HG03575 (cell line): ENCODE data around the gene PTPN23.

Experiments used
- ATAC-seq: cut with Tn5 transposase; IDR thresholded peaks from one replicate; pipeline ENCODE4 v1.9.1; 2021; ENCODE audit not compliant: unreplicated experiment, insufficient number of reproducible peaks, low FRiP score; ENCODE audit errors: extremely low read depth

PTPN23 gene

DNA sequence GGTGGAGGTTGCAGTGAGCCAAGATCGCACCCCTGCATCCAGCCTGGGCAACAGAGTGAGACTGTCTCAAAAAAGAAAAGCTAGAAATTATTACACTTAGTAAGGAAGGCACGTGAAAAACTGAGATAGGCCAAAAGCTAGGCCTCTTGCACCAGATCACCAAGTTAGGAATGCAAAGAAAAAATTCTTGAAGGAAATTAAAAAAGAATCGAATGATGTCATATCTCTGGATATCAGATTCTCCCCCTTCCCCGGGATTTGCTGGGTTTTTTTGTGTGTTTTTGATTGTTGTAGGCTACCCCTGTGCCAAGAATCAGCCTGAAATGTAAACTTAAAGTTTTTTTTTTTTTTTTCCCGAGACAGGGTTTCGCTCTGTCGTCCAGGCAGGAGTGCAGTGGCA, 17.4 kb downstream of the PTPN23 start:
- no peak for ATAC-seq

- no peak for ATAC-seq
Measured at GRCh38 chr3:47399016-47399415, 18.2 kb downstream of the PTPN23 start.

DNA sequence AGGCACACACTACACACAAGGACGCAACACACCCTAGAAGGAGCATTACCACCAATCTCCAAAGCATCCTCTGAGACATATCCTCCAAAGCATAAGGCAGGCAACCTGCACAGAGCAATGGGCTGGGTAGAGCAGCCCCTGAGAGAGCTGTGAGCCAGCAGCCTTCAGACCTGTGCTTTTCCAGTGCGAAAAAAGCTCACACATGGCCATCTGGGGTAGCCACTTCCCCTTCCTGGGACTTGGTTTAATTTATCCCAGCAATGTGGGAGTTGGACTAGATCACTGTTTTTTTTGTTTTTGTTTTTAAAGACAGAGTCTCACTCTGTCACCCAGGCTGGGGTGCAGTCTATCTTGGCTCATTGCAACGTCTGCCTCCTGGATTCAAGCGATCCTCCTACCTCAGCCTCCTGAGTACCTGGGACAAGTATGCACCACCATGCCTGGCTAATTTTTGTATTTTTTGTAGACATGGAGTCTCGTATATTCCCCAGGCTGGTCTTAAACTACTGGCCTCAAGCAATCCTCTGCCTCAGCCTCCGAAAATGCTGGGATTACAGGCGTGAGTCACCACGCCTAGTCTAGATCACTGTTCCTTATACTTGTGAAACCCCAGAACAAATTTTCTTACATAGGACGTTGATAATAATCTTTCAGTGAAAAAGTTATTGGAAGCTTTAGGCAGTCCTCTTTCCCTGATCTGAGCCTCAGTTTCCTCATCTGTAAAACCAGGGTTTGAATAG, 18.9 kb downstream of the PTPN23 start:
- no peak for ATAC-seq

- ATAC-seq = no peak
Measured at GRCh38 chr3:47404431-47404876, 23.6 kb downstream of the PTPN23 start.

GRCh38 chr3:47404955-47405790, 24.4 kb downstream of the PTPN23 start:
- ATAC-seq = no peak

- ATAC-seq = no peak
Measured at GRCh38 chr3:47405820-47406761, 25.3 kb downstream of the PTPN23 start.

DNA sequence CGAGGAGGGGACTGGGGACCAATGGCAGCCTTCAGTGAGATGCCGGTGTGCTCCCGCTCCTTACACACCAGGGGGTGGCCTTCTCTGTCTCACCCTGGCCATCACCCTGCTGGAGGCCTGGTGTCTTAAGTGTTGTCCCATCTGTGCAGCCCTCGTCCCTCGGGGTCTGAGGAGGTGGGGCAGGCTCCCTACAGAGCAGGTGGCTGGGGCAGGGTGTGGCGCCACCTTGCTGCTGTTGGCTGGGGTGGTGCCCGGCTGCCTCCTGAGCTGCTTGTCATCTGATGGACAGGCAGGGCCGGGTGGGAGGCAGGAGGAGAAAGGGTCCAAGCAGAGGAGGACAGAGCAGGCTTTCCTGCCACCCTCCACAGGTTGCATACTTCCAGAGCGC, 25.9 kb downstream of the PTPN23 start:
- ATAC-seq = no peak

- ATAC-seq = no peak
Measured at GRCh38 chr3:47407237-47407636, 26.4 kb downstream of the PTPN23 start.

DNA sequence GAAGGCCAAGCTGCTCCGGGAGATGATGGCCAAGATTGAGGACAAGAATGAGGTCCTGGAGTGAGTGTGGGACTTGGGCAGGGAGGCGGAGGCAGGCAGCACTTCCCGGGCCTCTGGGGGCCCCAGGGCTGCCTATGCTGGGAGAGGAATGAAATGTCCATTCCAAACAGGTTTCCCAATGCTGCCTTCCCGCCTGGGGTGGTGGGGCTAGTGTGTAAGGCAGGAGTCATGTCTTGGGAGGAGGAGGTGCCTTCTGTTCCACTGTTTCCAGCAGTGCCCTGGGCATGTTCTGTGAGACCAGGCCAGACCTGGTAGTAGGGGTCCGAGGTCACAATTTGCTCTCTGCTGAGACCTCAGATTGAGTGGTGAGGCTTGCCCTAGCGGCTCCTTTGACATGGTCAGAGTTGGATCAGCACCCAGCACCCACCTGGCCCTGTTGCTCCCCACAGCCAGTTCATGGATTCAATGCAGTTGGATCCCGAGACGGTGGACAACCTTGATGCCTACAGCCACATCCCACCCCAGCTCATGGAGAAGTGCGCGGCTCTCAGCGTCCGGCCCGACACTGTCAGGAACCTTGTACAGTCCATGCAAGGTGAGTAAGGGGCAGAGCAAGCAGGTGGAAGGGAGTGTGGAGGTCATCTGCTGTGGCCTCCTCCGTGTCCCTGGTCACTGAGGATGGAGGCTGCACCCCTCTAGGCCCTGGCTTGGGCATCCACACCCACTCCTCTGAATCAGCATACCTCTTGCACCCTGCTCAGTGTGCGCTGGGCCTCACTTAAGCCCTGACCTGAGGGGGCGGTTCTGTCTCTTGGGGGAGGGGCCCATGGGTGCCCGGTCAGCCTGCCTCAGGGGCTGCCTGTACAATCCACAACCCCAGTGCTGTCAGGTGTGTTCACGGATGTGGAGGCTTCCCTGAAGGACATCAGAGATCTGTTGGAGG, 27.3 kb downstream of the PTPN23 start:
- ATAC-seq = no peak

DNA sequence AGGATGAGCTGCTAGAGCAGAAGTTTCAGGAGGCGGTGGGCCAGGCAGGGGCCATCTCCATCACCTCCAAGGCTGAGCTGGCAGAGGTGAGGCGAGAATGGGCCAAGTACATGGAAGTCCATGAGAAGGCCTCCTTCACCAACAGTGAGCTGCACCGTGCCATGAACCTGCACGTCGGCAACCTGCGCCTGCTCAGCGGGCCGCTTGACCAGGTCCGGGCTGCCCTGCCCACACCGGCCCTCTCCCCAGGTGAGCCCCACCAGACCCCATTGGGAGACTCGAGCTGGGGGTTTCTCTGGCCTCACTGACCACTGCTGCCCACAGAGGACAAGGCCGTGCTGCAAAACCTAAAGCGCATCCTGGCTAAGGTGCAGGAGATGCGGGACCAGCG, 28.0 kb downstream of the PTPN23 start:
- no peak for ATAC-seq

- ATAC-seq = no peak
Measured at GRCh38 chr3:47409284-47409683, 28.5 kb downstream of the PTPN23 start.

- no peak for ATAC-seq
Measured at GRCh38 chr3:47409688-47410416, 29.0 kb downstream of the PTPN23 start.

DNA sequence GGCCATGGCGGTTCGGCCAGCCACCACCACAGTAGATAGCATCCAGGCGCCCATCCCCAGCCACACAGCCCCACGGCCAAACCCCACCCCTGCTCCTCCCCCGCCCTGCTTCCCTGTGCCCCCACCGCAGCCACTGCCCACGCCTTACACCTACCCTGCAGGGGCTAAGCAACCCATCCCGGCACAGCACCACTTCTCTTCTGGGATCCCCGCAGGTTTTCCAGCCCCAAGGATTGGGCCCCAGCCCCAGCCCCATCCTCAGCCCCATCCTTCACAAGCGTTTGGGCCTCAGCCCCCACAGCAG, 29.5 kb downstream of the PTPN23 start:
- no peak for ATAC-seq

DNA sequence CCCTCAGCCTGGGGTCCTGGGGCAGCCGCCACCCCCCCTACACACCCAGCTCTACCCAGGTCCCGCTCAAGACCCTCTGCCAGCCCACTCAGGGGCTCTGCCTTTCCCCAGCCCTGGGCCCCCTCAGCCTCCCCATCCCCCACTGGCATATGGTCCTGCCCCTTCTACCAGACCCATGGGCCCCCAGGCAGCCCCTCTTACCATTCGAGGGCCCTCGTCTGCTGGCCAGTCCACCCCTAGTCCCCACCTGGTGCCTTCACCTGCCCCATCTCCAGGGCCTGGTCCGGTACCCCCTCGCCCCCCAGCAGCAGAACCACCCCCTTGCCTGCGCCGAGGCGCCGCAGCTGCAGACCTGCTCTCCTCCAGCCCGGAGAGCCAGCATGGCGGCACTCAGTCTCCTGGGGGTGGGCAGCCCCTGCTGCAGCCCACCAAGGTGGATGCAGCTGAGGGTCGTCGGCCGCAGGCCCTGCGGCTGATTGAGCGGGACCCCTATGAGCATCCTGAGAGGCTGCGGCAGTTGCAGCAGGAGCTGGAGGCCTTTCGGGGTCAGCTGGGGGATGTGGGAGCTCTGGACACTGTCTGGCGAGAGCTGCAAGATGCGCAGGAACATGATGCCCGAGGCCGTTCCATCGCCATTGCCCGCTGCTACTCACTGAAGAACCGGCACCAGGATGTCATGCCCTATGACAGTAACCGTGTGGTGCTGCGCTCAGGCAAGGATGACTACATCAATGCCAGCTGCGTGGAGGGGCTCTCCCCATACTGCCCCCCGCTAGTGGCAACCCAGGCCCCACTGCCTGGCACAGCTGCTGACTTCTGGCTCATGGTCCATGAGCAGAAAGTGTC, 30.2 kb downstream of the PTPN23 start:
- ATAC-seq = no peak

GRCh38 chr3:47411696-47412452, 31.1 kb downstream of the PTPN23 start:
- no peak for ATAC-seq

DNA sequence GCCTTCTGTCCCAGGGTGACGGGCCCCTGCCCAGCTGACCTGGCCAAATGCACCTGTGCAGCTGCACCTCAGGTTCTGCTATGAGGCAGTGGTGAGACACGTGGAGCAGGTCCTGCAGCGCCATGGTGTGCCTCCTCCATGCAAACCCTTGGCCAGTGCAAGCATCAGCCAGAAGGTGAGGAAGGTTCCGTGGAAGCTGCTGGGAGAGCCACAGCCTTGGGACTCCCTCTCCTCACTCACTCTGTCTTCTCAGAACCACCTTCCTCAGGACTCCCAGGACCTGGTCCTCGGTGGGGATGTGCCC, 31.6 kb downstream of the PTPN23 start:
- no peak for ATAC-seq
